ENCODE results near the gene TMTC4.

GRCh38 chr13:100664171-100664900 lies 10.3 kb downstream of the TMTC4 start:
- TF ChIP-seq POLR2A (IDR thresholded peaks at IDR 0.05; ENCODE audit: low read length) (no peak), GATA1 (IDR thresholded peaks at IDR 0.05; ENCODE audit: low read depth, low read length) (no peak)

Data from erythroblast (primary cell).